Kasumi-1 (cell line): ENCODE measurements around the gene PRSS21.

Source experiments
- DNase-seq, 2 experiments: peaks; one replicate each; lab custom pipeline; 2025; lab: John Stamatoyannopoulos, UW

Gene PRSS21

GRCh38 chr16:2816751-2817339 is at the start of gene PRSS21:
Gene PRSS21, plus strand, starts transcription at chr16:2817237. Its CDS starts 32 bp downstream, at chr16:2817269.
- peak; percentile 27 to 37 for DNase-seq

DNA sequence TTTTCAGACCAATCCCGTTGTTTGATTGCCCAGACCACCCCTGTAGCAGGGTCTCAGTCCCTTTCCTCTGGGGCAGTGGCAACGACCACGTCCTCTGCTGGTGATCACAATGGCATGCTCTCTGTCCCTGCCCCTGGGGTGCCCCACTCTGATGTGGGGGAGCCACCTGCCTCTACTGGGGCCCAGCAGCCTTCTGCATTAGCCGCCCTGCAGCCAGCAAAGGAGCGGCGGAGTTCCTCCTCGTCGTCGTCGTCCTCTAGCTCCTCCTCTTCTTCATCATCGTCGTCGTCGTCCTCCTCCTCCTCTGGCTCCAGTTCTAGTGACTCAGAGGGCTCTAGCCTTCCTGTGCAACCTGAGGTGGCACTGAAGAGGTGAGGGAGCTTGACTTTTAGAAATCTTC is 49.1 kb upstream of the PRSS21 start:
- no peak for DNase-seq

DNA sequence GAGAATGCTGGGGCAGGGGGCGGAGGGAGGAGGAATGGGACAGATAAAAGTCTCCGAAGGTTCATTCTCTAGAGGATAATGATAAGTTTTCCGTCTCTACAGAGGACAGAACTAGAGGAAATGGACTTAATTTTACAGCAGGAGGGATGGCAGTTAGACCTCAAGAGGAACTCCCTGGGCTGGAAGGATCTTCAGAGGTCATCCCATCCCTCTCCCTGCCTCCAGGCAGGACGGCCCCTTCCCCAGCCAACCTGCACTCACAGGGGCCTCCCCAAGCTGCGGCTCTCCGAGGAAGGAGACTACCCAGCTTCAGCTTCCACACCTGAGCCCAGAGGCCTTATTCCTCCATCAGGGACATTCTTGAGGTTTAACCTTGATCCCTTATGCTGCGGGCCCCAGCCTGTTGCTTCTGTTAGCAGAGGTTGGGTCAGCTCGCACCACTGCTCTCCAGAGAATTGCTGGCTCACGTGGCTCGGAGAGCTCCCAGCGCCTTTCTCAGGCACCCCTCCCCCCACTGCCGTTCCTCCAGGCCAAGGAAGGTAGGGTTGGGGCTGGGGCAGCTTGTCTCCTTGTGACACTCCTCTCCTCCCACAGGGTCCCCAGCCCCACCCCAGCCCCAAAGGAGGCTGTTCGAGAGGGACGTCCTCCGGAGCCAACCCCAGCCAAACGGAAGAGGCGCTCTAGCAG is 48.5 kb upstream of the PRSS21 start:
- DNase-seq = no peak

- DNase-seq = no peak
Measured at GRCh38 chr16:2769100-2769529, 47.9 kb upstream of the PRSS21 start.

- no peak for DNase-seq
Measured at GRCh38 chr16:2769675-2770056, 47.4 kb upstream of the PRSS21 start.

GRCh38 chr16:2770057-2770951 is 46.7 kb upstream of the PRSS21 start:
- DNase-seq = peak in 1 of 2 experiments; percentile 4

GRCh38 chr16:2771496-2772402 is 45.3 kb upstream of the PRSS21 start:
- DNase-seq = no peak

DNA sequence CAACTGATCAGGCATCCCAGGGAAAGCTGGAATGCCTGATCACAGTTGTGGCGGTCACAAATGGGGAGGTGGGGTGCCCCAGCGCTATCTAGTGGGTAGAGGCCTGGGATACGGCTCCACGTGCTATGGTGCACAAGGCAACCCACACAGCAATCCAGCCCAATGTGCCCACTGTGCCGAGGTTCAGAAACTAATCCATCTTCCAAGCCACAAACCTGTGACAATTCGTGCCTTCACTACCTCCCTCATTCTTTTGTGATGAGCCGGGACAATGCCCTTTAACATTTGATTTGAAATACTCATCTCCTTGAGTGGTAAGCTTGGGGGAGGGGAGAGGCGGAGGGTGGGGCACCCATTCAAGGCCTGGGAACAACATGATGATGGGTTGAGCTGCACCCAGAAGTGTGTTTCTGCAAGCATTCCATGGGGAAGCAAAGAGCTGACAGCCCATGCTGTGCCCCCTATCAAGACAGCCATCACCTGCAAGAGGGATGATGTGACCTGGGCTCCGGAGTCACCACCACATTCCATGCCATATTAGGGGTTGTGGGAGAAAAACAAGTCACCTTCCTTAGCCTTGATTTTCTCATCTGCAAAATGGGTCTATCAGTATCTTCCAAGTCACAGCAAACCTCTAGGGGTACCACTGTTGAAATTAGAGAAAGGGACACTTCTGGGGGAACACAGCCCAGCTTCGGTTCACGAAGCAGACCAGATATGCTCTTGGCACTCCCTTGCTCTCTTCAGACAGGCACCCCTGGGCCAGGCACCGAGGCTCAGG is 43.7 kb upstream of the PRSS21 start:
- DNase-seq = no peak

DNA sequence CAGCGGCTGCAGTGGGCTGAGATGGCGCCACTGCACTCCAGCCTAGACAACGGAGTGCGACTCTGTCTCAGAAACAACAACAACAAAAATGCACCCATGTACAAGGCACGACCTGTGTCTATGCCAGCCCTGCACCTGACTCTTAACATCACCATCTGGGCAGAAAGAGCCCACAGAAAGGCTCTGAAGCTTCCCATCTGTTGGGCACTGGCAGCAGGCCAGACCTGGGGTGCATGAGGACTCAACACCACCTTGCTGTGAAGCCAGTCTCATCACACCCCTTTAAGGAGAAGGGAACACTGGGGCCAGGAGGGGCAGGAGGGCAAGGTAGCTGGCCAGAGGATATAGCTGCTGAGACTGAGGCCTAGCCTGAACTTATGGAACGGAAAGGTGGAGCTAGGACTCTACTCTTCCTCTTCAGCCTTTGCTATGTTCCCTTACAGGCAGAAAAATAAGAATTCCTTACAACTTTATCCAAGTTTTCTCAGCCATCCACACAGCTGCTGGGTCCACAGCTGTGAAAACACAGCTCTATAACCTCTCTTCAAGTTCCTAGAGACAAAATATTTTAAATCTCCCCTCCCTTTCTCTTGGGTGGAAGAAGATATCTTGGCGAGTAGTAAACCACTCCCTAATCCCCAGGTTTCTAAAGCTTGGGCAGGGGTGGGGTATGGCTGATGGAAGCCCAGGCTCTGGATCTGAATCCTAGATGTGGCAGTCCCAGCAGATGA is 42.7 kb upstream of the PRSS21 start:
- no peak for DNase-seq

- no peak for DNase-seq
Measured at GRCh38 chr16:2775131-2775716, 41.8 kb upstream of the PRSS21 start.

DNA sequence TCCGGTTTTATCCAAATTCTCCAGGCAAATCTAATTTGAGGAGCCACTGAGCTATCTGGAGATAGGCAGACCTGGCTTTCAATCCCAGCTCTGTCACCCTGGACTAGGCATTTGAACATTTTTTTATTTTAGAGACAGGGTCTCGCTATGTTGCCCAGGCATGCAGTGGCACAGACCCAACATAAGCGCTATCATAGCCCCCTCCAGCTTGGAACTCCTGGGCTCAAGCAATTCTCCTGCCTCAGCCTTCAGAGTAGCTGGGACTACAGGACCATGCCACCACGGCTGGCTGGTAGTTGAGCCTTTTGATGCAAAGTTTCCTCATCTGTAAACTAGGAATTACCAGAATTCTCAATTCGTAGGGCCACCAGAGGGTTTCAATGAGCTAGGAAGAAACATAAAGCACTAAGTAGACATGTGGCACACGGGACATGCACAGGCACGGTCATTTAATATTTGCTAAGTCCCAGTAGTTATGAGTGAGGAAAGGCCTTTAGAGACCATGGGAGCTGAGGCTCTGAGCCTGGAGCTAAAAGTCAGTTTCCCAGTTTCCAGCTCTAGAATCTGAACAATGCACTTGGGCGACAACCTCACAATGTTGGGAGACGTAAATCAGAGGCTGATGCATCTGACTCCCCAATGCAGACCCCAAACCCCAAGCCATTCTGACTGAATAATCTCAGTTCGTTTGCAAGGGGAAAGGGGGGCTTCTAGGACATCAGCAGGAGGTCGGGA is 41.1 kb upstream of the PRSS21 start:
- DNase-seq = no peak

- DNase-seq = no peak
Measured at GRCh38 chr16:2776500-2777139, 40.4 kb upstream of the PRSS21 start.

DNA sequence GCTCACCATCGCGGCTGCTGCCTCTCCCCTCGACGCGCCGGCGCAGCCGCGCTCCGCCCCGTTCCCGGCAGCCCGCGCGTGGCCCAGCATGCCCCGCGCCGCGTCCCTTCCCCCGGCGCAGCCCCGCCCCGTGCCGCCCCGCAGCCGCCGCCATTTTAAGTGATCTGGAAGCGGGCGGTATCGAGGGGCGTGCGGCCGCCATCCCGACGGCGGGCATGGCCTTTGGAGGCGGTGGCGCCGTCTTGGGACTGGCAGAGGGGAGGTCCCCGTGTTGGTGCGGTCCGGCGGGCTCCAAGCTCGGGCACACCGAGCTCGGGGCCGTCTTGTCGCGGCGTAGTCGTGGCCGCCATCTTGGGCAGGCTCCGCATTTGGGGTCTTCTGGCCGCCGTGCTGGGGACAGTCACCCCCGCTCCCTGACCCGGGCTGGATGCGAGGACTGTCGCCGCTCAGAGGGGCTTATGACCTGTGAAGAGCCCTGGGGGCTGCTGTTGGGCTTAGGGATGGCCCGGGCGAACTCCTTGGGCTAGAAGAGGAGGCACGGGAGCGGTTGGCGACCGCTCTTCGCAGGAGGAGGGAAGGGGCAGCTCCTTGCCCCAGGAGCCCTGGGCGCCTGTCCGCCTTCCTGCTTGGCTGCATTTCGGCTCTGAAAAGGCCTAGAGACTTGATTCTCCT is 39.7 kb upstream of the PRSS21 start, which contains the start of gene ELOB:
Gene ELOB, minus strand, starts transcription at position 50 of the 672 bp plus-strand sequence. Its CDS starts 41 bp downstream, at position 9.
- DNase-seq = peak; percentile 30 to 49

GRCh38 chr16:2777903-2778629 is 39.0 kb upstream of the PRSS21 start:
- DNase-seq = peak in 1 of 2 experiments; percentile 3

GRCh38 chr16:2778630-2778958 is 38.4 kb upstream of the PRSS21 start:
- no peak for DNase-seq

DNA sequence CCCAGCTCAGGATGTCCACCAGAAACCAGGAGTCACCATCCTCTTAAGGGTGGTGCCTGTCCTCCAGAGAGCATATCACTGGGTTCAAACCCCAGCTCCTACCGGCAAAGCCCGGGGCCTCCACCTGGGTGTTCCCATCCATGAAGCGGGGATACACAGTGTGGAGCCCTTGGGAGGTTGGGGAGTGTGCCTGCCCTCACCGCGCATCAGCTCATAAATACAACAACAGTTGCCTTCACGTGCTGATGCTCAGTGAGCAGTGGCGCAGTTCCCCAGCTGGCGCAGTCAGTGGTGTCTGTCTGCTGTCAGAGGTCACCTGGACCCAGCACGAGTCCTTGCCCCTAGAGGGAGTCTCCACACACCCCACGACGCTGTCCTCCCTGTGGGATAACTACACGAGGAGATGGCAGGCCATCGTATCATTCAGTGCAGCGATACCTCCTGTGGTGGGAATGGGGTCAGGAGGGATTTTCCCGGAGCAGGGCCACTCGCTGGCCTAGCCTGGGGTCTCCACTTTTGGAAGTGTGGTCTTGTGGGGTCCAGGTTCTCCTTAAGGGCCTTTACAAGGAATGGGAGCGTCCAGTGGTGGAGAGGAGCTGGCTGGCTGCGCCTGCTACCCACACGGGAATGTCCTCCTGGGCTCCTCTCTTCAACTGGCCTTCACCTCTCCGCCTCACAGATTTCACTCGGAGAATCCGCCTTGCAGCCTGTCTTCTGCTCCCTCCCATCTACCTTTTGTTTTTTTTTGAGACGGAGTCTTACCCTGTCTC is 37.7 kb upstream of the PRSS21 start:
- DNase-seq = no peak
